SK-N-SH treated with all-trans-retinoic acid at 6 μM for 48 hours (cell line): ENCODE data around the gene RECK.

Source experiments
- ESRRG ChIP-seq: fragments of 250-450 bp; sonication (Bioruptor Pico); IDR thresholded peaks from 2 replicates; pipeline ENCODE4 v1.6.1; 2021; ENCODE audit warnings: mild to moderate bottlenecking
- OSR1 ChIP-seq: fragments of 250-450 bp; sonication (Bioruptor Pico); IDR thresholded peaks from 2 replicates; pipeline ENCODE4 v1.8.0; 2022; ENCODE audit warnings: moderate library complexity, mild to moderate bottlenecking, inconsistent platforms
- ZC3H10 ChIP-seq: fragments of 250-450 bp; sonication (Bioruptor Pico); IDR thresholded peaks from 2 replicates; pipeline ENCODE4 v1.5.1; 2021; ENCODE audit warnings: mild to moderate bottlenecking, moderate library complexity
- ZFP3 ChIP-seq: fragments of 250-450 bp; sonication (Bioruptor Pico); IDR thresholded peaks from 2 replicates; pipeline ENCODE4 v1.5.0; 2020; ENCODE audit warnings: mild to moderate bottlenecking, moderate library complexity
- ZFP30 ChIP-seq: fragments of 450-650 bp; formaldehyde crosslinking; IDR thresholded peaks from 2 replicates; pipeline ENCODE4 v1.5.0; 2022; ENCODE audit warnings: mild to moderate bottlenecking, moderate library complexity
- ZNF70 ChIP-seq: fragments of 450-650 bp; formaldehyde crosslinking; IDR thresholded peaks from 2 replicates; pipeline ENCODE4 v1.5.0; 2020; ENCODE audit warnings: mild to moderate bottlenecking, moderate library complexity
- TF ChIP-seq, protein P1 (sequence below): fragments of 250-450 bp; sonication (Bioruptor Pico); IDR thresholded peaks from 2 replicates; pipeline ENCODE4 v1.8.0; 2020; ENCODE audit warnings: mild to moderate bottlenecking, moderate library complexity, borderline replicate concordance

GRCh38 chr9:36127652-36128244 is 91.0 kb downstream of the RECK start:
- no peak for TF ChIP-seq ZNF70
- no peak for TF ChIP-seq ZC3H10 (CRISPR knock-in tag)
- TF ChIP-seq, protein P1, sequence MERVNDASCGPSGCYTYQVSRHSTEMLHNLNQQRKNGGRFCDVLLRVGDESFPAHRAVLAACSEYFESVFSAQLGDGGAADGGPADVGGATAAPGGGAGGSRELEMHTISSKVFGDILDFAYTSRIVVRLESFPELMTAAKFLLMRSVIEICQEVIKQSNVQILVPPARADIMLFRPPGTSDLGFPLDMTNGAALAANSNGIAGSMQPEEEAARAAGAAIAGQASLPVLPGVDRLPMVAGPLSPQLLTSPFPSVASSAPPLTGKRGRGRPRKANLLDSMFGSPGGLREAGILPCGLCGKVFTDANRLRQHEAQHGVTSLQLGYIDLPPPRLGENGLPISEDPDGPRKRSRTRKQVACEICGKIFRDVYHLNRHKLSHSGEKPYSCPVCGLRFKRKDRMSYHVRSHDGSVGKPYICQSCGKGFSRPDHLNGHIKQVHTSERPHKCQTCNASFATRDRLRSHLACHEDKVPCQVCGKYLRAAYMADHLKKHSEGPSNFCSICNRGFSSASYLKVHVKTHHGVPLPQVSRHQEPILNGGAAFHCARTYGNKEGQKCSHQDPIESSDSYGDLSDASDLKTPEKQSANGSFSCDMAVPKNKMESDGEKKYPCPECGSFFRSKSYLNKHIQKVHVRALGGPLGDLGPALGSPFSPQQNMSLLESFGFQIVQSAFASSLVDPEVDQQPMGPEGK (CRISPR knock-in tag), result no peak
- no peak for TF ChIP-seq ESRRG (CRISPR knock-in tag)
- TF ChIP-seq ZFP3 (CRISPR knock-in tag), result no peak
- TF ChIP-seq OSR1, result no peak
- TF ChIP-seq ZFP30 (CRISPR knock-in tag), result no peak
